Stimulated activated CD4-positive, alpha-beta T cell treated with anti-CD3 and anti-CD28 coated beads, Interleukin-1b, Interleukin-23, amount 100 ng/mL, for 48 hours (primary cell): ENCODE measurements around the gene ADAMTS19.
A peak's percentile ranks its signal among the peaks of the same experiment; 100 is the strongest.
"Not testable (repeated sequence)": the region's sequence is repeated elsewhere in the genome, so short reads cannot be mapped to it uniquely, and the experiment has no call there.

Experiments
- DNase-seq: peaks from one replicate; pipeline ENCODE4 v3.0.0-alpha.2; 2020

ADAMTS19 gene

GRCh38 chr5:129609710-129610109, 149.6 kb downstream of the ADAMTS19 start:
- DNase-seq: no peak

- DNase-seq: no peak
Observed at GRCh38 chr5:129616517-129616916, 156.4 kb downstream of the ADAMTS19 start.

DNA sequence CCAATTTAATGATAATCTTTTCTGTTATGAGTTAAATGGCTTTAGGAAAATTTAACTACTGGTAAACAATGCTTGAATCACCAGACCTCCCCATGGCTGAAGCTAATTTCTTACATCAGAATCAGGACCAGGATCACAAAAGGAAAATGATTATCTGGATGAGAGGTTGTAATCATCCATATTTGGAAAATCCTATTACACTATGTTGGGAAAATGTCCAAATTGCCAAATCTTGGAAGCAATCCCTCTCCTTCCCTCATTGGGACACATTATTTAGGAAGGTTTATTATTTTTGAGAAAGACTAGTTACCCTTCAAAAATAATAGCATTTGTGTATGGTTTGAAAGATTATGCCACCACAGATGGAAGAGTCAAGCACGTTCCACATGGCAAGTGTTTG, 157.1 kb downstream of the ADAMTS19 start:
- DNase-seq: no peak

DNA sequence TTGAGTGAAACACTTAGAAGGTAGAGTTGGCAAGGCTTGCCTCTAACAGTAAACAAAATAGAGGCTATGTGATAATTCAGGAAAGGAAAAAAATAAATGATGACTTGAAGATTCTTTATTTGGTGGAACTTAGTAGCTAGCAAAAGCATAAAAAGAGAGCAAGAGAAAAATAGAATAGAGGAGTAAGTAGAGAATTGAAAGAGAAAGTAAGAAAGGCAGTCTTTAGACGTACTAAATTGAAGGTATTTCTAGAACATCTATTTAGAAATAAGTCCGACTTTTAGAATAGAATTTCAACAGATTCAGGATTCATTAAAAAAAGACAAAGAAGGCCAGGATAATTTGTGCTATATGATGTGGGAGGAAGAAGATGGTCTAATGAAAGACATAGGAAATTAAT, 159.7 kb downstream of the ADAMTS19 start:
- no peak for DNase-seq

- no peak for DNase-seq
Observed at GRCh38 chr5:129622531-129622930, 162.4 kb downstream of the ADAMTS19 start.

GRCh38 chr5:129629575-129629974, 169.5 kb downstream of the ADAMTS19 start:
- DNase-seq: no peak

GRCh38 chr5:129630101-129630500, 170.0 kb downstream of the ADAMTS19 start:
- DNase-seq: no peak

GRCh38 chr5:129631961-129632360, 171.9 kb downstream of the ADAMTS19 start:
- no peak for DNase-seq

DNA sequence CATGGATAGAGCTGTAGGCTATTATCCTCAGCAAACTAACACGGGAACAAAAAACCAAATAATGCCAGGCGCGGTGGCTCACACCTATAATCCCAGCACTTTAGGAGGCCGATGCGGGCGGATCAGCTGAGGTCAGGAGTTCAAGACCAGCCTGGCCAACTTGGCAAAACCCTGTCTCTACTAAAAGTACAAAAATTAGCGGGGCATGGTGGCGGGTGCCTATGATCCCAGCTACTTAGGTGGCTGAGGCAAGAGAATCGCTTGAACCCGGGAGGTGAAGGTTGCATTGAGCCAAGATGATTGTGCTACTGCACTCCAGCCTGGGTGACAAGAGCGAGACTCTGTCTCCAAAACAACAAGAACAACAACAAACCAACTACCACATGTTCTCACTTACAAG, 177.4 kb downstream of the ADAMTS19 start:
- DNase-seq: not testable (repeated sequence)

DNA sequence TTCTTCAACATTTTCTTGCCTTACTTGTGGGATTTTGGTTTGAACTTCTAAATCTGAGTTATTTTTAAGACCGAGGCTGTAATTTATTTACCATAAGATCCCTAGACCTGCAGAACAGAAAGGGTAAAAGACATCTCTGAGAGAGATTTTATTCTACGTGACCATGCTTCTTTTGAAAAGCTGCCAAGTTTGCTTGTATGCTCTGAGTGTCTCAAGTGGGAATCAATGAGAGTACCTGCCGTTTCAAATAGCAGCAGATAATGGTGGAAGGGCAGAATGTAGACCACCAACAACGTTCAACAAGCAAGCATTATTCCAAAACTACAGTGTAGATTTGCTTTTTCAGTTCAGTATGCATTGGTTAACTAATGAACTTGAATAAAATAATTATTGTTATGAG, 179.2 kb downstream of the ADAMTS19 start:
- DNase-seq: no peak

GRCh38 chr5:129652349-129653056, 192.4 kb downstream of the ADAMTS19 start:
- DNase-seq: no peak

DNA sequence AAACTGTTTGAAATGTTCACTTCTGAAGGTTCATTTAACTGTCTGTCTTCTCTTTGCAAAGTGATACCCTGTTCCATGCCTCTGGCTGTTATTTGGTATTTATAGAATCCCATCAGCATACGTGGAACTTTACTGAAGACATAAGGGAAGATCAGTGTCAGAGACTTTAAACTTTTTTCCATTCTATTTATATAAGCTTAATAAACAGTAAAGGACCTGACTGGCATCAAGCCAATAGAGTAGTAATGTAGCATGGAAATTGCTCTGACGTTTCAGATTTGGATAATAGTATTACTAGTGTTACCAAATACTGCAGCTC, 192.9 kb downstream of the ADAMTS19 start:
- DNase-seq: no peak

DNA sequence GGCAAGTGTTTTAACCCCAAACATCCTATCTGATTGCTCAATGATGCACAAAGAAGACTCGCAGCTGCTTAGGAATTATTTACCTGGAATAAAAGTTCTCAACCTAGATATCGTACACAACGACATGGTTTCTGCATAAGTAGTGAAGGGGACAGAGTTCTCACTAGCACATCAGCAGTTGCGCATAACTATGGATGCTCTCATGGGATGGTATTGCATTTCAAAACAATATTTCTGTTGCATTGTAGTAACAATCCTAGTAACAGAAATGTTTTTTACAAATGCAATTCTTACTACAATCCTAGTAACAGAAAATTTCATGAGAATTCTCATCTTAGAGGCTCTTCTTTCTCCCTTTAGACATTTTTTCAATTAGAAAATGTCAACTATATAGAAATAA, 193.3 kb downstream of the ADAMTS19 start:
- DNase-seq: no peak

DNA sequence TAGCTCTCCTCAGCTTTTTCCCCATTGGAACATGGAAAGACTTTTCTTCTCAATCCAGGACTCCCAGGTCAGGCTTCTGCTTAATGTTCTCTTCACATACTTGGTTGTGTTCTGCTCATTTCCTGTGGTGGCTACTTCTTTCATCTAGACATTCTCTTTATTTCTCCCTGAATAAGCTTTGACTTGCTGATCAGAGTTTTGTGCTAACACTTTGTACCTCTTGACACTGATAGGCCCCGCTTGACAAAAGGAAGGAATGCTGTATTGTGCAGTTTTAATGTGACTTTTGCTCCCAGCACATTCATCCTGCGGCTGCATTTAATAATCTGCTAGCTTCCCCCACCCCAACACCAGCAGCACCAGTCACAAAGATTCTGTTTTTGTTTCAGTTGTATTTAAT, 196.9 kb downstream of the ADAMTS19 start:
- no peak for DNase-seq

GRCh38 chr5:129658801-129659200, 198.7 kb downstream of the ADAMTS19 start:
- DNase-seq: no peak

DNA sequence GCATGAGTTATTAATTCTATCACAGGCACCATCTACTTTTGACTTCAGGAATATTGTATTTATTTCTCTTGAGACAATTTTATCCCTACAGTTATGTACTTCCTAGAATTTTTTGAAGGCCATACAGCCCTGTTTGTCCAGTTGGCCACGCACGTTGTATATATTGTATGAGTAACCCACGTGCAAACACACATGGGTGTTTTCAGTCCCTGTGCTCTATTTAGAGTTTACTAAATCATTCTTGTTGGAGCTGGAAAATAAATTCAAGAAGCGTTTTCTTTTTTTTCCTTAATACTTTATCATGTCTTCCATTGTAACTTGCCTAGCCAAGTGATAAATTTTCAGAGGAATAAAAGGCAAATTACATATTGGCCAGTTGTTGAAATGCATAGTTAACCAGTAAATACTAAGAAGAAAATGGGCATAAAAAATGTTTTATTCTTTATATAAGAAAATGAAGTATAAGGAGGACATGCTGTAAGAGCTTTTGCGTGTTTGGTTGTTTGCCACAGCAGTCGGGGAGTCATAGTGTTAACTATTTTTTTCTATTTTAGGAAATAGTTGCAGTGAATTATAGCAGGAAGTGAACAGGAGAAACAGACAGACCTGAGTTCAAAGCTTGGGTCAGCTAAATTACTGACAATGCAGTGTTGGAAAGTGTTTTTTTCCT, 201.4 kb downstream of the ADAMTS19 start:
- DNase-seq: no peak

DNA sequence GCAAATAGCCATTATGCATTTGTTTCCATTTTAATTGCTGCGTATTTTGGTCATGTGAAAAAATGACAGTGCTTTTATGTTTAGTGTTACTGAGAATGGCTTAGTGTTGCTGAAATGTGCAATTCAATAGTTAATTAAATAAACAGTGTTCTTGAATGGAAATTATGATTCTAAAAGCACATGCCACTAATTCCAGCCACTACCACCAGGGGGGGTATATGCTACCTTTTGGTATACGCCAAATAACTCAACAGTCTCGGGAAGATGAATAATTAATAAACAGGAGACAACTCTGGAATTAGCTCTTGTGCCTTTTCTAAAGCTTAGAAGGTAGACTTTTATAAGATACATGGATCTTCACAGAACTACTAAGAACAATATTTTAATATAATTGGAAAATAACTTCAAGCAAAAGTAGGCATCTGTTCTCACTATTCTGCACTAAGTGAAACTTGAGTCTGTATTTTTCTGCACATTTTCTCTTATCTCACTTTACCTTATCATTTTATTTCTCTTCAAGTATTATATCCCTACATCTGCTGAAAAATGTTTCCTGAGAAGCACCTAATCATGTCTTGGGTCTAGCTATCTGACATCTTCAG, 204.3 kb downstream of the ADAMTS19 start:
- peak; percentile 22 for DNase-seq

- no peak for DNase-seq
Observed at GRCh38 chr5:129670957-129671500, 210.9 kb downstream of the ADAMTS19 start.

DNA sequence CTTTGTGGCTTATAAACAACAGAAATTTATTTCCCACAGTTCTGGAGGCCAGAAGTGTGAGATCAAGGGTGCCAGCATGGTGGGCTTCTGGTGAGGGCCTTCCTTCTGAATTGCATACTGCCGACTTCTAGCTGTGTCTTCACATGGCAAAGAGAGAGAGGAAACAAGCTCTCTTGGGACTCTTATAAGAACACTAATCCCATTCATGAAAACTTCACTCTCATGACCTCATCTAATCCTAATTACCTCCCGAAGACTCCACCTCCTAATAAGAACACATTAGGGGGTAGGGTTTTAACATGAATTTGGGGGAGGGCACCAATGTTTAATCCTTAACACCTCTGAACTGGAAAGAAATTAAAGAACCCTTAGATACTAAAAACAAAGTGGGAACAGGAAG, 211.9 kb downstream of the ADAMTS19 start:
- DNase-seq: no peak

- no peak for DNase-seq
Observed at GRCh38 chr5:129679671-129680070, 219.6 kb downstream of the ADAMTS19 start.

DNA sequence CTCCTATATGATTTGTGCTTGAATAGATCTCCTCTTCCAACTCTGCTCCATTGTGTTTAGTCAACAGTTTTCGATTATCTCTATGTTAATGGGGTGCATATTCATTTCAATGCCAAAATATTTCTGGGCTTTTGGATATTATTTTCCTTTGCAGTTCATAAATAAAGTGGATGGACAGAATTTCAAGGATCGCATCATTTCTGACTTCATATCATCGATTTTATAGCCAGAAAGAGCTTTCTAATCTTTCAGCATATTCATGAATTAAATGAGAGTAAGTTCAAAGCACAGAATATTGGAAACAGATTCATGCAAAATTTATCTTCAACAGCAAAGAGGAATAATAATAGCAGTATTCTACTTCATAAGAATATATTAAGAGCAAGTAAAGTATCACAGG, 227.8 kb downstream of the ADAMTS19 start:
- DNase-seq: no peak

- DNase-seq: no peak
Observed at GRCh38 chr5:129689045-129689444, 228.9 kb downstream of the ADAMTS19 start.

- DNase-seq: no peak
Observed at GRCh38 chr5:129691220-129691619, 231.1 kb downstream of the ADAMTS19 start.

DNA sequence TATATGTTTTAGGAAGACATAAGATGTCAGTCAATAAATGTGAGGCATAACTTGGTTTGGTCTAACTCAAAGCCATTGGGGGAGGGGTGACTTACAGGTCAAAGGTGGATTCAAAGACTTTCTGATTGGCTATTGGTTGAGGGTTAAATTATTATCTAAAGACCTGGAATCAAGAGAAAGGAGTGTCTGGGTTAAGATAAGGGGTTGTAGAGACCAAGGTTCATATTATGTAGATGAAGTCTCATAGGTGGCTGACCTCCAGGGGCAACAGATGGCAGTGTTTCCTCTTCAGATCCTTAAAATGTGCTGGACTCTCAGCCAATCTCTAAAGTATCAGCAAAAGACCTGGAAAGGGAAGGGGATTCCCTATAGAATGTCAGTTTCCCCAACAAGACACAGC, 236.5 kb downstream of the ADAMTS19 start:
- no peak for DNase-seq
